T-cell (primary cell): ENCODE measurements around the gene ASPN. TPM values are rescaled to one million over a fixed set of nuclear protein-coding genes. Genes with fewer than 3 reads are reported as not detected.

Experiments used
- ATAC-seq, 4 experiments: fragments of 200-7000 bp in 3 of 4; fragments of 150-1000 bp in 1 of 4; cut with Tn5 transposase; replicated peaks in 1 of 4; 1 replicate in 3 of 4; 2 replicates in 1 of 4; pipeline ENCODE4 v1.10.0; 2021; ENCODE audit warnings: moderate library complexity in 3 of 4, mild to moderate bottlenecking in 2 of 4, moderate number of reproducible peaks in 1 of 4
- CTCF ChIA-PET, 2 donors: fragments of 300-600 bp; sonication (Branson Sonifier 250); formaldehyde crosslinking; loops; one replicate each; lab custom pipeline; 2022; ENCODE audit warnings: antibody characterized with exemption in 2 of 2; lab: Charles Lee
- POLR2A ChIA-PET, 2 donors: fragments of 300-600 bp; sonication (Branson Sonifier 250); formaldehyde crosslinking; loops; one replicate each; lab custom pipeline; 2022; ENCODE audit warnings: antibody characterized with exemption in 2 of 2; lab: Charles Lee
- DNase-seq, 35 experiments: peaks; one replicate each; pipeline versions ENCODE4 v3.0.0 to v3.0.0-alpha.2; 2013 to 2023
- H3K27ac ChIP-seq: one replicate; pipeline ENCODE4 v1.5.1; 2013; ENCODE audit warnings: low read length
- H3K27me3 ChIP-seq, 2 experiments: replicated peaks in 1 of 2; 1 replicate in 1 of 2; 2 replicates in 1 of 2; pipeline versions ENCODE4 v1.6.1 to v1.7.0; 2013; ENCODE audit warnings: low read length in 1 of 2, mixed read lengths in 1 of 2; ENCODE audit not compliant: control insufficient read depth in 2 of 2, insufficient read depth in 2 of 2; ENCODE audit errors: extremely low read depth in 1 of 2
- H3K36me3 ChIP-seq, 2 donors: 1 replicate in 1 of 2; 2 replicates in 1 of 2; pipeline versions ENCODE4 v1.6.1 to v1.7.0; 2013; ENCODE audit warnings: low read length in 1 of 2; ENCODE audit not compliant: control insufficient read depth in 2 of 2, insufficient read depth in 1 of 2; ENCODE audit errors: extremely low read depth in 1 of 2
- H3K4me1 ChIP-seq, 2 experiments: 1 replicate in 1 of 2; 2 replicates in 1 of 2; pipeline versions ENCODE4 v1.6.1 to v1.7.0; 2013; ENCODE audit warnings: low read length in 2 of 2, mixed read lengths in 1 of 2; ENCODE audit not compliant: insufficient read depth in 2 of 2, control insufficient read depth in 1 of 2; ENCODE audit errors: extremely low read depth in 1 of 2
- H3K4me3 ChIP-seq, 2 donors: 1 replicate in 1 of 2; 2 replicates in 1 of 2; pipeline versions ENCODE4 v1.5.1 to v1.7.0; 2013; ENCODE audit warnings: mild to moderate bottlenecking in 2 of 2, low read length in 1 of 2, moderate library complexity in 1 of 2; ENCODE audit not compliant: control insufficient read depth in 1 of 2; ENCODE audit errors: extremely low read depth in 1 of 2
- H3K9me3 ChIP-seq: 2 replicates; pipeline ENCODE4 v1.7.0; 2013
- H3K27ac Mint-ChIP-seq, 2 donors: one replicate each; pipeline ENCODE4 v1.8.0; 2020 to 2021; ENCODE audit warnings: mild to moderate bottlenecking in 2 of 2, mixed read lengths in 2 of 2
- H3K27me3 Mint-ChIP-seq, 2 donors: one replicate each; pipeline ENCODE4 v1.8.0; 2021 to 2022; ENCODE audit warnings: mixed read lengths in 2 of 2
- H3K36me3 Mint-ChIP-seq: one replicate; pipeline ENCODE4 v1.8.0; 2021; ENCODE audit warnings: mixed read lengths
- H3K4me1 Mint-ChIP-seq, 3 donors: one replicate each; pipeline ENCODE4 v1.8.0; 2020 to 2022; ENCODE audit warnings: mixed read lengths in 3 of 3, mild to moderate bottlenecking in 1 of 3
- H3K4me3 Mint-ChIP-seq, 3 donors: one replicate each; pipeline ENCODE4 v1.8.0; 2020 to 2022; ENCODE audit warnings: mild to moderate bottlenecking in 3 of 3, mixed read lengths in 3 of 3, moderate library complexity in 3 of 3
- H3K9me3 Mint-ChIP-seq, 3 donors: one replicate each; pipeline ENCODE4 v1.8.0; 2020 to 2022; ENCODE audit warnings: mixed read lengths in 3 of 3
- WGBS: methylation state at CpG from one replicate; pipeline ENCODE4 v1.1.5; 2013; ENCODE audit warnings: missing lambda C conversion rate; ENCODE audit not compliant: insufficient coverage; 5-methylcytosine and 5-hydroxymethylcytosine counted together
- total RNA-seq, 35 experiments: library from RNA in 6 of 35; stranded (reverse) in 6 of 35; fragments of 120-200 nt in 1 of 35; gene quantifications; one replicate each; pipeline versions ENCODE4 v1.2.1 to v1.2.4 and lab custom pipeline; 2013 to 2026

ASPN gene
- total RNA-seq, 5 donors from 2014 or later (not counting 1 experiment from before 2014, with no cell fraction given) = not detected

DNA sequence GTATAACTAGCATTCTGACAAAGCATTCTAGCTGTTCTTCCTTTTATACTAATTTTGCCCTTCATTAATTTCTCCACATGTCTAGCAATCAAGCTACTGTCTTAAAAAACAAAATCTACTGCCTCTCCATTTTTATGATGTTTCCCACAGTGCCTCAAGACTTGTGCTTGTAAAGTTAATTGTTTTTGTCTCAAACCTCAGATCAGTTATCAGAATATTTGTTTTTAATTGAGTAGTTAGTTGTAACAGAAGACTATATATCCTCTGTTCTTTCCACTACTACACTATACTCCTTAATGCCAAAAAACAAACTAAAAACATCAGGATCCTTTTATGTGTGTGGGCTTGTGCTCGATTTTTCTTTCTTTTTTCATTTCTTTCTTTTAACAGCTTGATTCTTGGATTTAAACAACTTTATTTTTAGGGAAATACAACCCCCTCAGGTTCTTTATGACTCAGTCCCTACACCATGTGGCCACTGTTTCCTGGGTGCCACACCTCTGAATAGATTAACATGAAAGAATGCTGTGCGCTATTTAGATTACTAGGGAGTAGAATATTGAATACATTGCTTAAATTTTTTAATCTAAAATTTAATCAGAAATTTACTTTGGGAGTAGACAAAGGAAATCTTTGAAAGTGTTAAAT is 1.2 kb downstream of the ASPN start:
- H3K27me3 ChIP-seq = no peaks in the 10 kb centered on the region
- no peak overlapping the region for H3K4me3 Mint-ChIP-seq
- H3K9me3 ChIP-seq = no peaks in the 10 kb centered on the region
- peaks cover 4 to 6% (median 5%) of the 10 kb centered on the region in 3 donors for H3K4me1 Mint-ChIP-seq
- no peak for DNase-seq
- no CpG with 5 or more reads among the region's 2 CpGs for WGBS
- H3K9me3 Mint-ChIP-seq = no peaks in the 10 kb centered on the region
- ATAC-seq = peak in 1 of 4 experiments; percentile 36
- ChIA-PET POLR2A (no interaction called here), CTCF (no interaction called here)
- no peaks in the 10 kb centered on the region for H3K36me3 ChIP-seq
- no peak overlapping the region for H3K4me3 ChIP-seq
- no peak overlapping the region for H3K27ac ChIP-seq
- no peaks in the 10 kb centered on the region for H3K4me1 ChIP-seq
- H3K36me3 Mint-ChIP-seq = no peaks in the 10 kb centered on the region
- H3K27ac Mint-ChIP-seq = no peak overlapping the region
- H3K27me3 Mint-ChIP-seq = no peaks in the 10 kb centered on the region

DNA sequence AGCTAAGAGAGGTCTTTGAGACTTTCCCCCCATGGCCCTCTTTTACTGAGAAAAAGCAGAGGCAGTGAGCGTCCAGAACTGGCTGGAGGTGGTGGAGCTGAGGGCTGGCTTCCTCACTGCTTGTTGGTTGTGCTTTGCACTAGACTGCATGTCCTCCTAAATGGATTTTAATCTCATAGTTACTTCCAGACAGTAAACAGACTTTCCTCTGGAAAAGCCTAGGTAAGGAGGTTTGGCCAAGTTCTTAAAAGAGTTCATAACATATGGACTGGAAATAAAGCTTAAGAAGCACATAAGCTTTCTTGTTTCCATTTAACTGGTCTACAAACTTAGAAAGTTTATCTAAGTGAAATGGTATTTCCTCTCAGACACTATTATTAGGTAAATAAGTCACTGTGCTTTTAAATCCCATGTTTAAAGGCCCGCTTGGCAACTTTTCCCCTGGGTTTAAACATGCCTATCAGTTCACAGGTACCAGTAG is 2.0 kb downstream of the ASPN start:
- H3K9me3 ChIP-seq = no peaks in the 10 kb centered on the region
- H3K27ac ChIP-seq = no peak overlapping the region
- no peaks in the 10 kb centered on the region for H3K36me3 ChIP-seq
- no CpG with 5 or more reads among the region's 2 CpGs for WGBS
- H3K4me1 ChIP-seq = no peaks in the 10 kb centered on the region
- ChIA-PET CTCF (no interaction called here), POLR2A (no interaction called here)
- H3K27me3 ChIP-seq = no peaks in the 10 kb centered on the region
- no peak overlapping the region for H3K27ac Mint-ChIP-seq
- H3K27me3 Mint-ChIP-seq = no peaks in the 10 kb centered on the region
- ATAC-seq = no peak
- H3K4me3 Mint-ChIP-seq = no peak overlapping the region
- H3K4me3 ChIP-seq = no peak overlapping the region
- H3K4me1 Mint-ChIP-seq = peaks cover 4 to 6% (median 5%) of the 10 kb centered on the region in 3 donors
- H3K9me3 Mint-ChIP-seq = no peaks in the 10 kb centered on the region
- no peaks in the 10 kb centered on the region for H3K36me3 Mint-ChIP-seq
- DNase-seq = no peak

DNA sequence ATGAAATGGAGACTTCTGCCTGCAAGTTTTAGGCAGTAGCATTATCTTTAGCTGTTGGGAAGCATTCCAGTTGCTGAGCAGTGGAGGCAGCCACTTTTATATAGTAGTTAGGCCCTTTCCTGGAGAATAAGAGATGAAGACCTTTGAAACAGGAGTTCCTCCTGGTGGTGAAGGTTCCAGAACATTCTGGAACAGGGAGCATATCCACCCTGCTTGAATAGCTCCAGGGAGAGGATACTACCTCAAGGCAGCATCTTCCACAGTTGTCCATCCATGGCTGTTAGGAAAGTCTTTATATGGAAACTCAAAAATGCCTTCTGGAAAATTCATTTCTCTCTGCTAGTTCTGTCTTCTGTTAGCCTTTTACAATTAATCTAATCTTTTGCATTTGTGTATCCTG is 3.0 kb downstream of the ASPN start:
- H3K4me3 ChIP-seq = no peak overlapping the region
- H3K27me3 Mint-ChIP-seq = no peaks in the 10 kb centered on the region
- H3K27me3 ChIP-seq = no peaks in the 10 kb centered on the region
- no peak overlapping the region for H3K4me3 Mint-ChIP-seq
- H3K36me3 ChIP-seq = no peaks in the 10 kb centered on the region
- no peak overlapping the region for H3K27ac ChIP-seq
- DNase-seq (no peak), ATAC-seq (no peak)
- ChIA-PET CTCF (no interaction called here), POLR2A (no interaction called here)
- H3K9me3 ChIP-seq = no peaks in the 10 kb centered on the region
- no peaks in the 10 kb centered on the region for H3K4me1 ChIP-seq
- H3K27ac Mint-ChIP-seq = no peak overlapping the region
- peaks cover 4 to 6% (median 5%) of the 10 kb centered on the region in 3 donors for H3K4me1 Mint-ChIP-seq
- H3K36me3 Mint-ChIP-seq = no peaks in the 10 kb centered on the region
- H3K9me3 Mint-ChIP-seq = no peaks in the 10 kb centered on the region

GRCh38 chr9:92478783-92479182 is 3.5 kb downstream of the ASPN start:
- Histone ChIP-seq H3K9me3 (no peaks in the 10 kb centered on the region), H3K27ac (no peak overlapping the region), H3K4me3 (no peak overlapping the region), H3K36me3 (no peaks in the 10 kb centered on the region), H3K4me1 (no peaks in the 10 kb centered on the region), H3K27me3 (no peaks in the 10 kb centered on the region)
- Mint-ChIP-seq H3K36me3 (no peaks in the 10 kb centered on the region), H3K4me1 (peaks cover 4 to 6% (median 5%) of the 10 kb centered on the region in 3 donors), H3K27ac (no peak overlapping the region), H3K4me3 (no peak overlapping the region), H3K27me3 (no peaks in the 10 kb centered on the region), H3K9me3 (no peaks in the 10 kb centered on the region)
- CTCF ChIA-PET = no interaction called here
- ATAC-seq = no peak
- WGBS = 100% methylated on average over 6 of the region's 7 CpGs
- no peak for DNase-seq
- POLR2A ChIA-PET = no interaction called here

DNA sequence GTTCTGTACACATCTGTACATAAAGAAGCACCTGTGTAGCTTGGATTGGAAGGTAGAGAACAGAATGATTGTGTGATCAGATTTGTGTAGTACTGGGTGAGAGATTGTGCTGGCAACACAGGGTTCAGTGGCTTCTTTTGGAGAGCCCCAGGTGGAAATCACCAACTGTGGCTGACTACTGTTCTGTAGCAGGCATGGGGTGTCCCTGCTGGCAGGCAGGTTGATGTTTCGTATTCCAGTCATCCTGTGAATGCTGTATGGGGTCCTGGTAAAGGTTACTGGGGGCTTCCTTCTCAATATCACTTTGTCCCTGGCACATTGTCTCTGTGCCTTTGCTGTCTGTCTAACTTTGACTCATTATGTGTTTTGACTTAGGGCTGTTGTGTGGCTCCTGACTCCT is 5.3 kb downstream of the ASPN start:
- no peaks in the 10 kb centered on the region for H3K9me3 Mint-ChIP-seq
- no CpG with 5 or more reads among the region's 1 CpG for WGBS
- no peaks in the 10 kb centered on the region for H3K27me3 Mint-ChIP-seq
- peaks cover 4 to 6% (median 5%) of the 10 kb centered on the region in 3 donors for H3K4me1 Mint-ChIP-seq
- no peaks in the 10 kb centered on the region for H3K36me3 Mint-ChIP-seq
- no peaks in the 10 kb centered on the region for H3K27me3 ChIP-seq
- no peak overlapping the region for H3K27ac Mint-ChIP-seq
- no peak for ATAC-seq
- no peak overlapping the region for H3K4me3 Mint-ChIP-seq
- H3K9me3 ChIP-seq = no peaks in the 10 kb centered on the region
- ChIA-PET POLR2A (no interaction called here), CTCF (no interaction called here)
- H3K36me3 ChIP-seq = no peaks in the 10 kb centered on the region
- H3K27ac ChIP-seq = no peak overlapping the region
- H3K4me3 ChIP-seq = no peak overlapping the region
- no peak for DNase-seq
- H3K4me1 ChIP-seq = no peaks in the 10 kb centered on the region

DNA sequence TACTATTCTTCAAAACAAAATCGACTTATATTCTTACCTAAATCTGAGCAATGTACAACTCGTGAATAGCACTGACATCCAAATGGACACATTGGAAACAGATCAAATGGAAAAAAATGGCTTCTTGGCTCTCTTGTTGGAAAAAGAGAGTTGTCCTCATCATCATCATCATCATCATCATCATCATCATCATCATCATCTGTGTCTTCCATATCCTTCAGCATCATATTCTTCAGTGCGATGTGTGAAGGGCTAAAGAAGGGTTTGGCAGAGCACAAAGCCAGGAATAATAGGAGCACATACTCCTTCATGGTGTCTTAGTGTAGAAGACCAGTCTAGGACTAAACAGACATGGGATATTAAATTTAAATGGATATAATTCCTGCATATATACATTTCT is 7.7 kb downstream of the ASPN start:
- Mint-ChIP-seq H3K9me3 (no peaks in the 10 kb centered on the region), H3K27ac (no peak overlapping the region), H3K4me1 (no peaks in the 10 kb centered on the region), H3K27me3 (no peaks in the 10 kb centered on the region), H3K36me3 (no peaks in the 10 kb centered on the region), H3K4me3 (no peak overlapping the region)
- no peak for DNase-seq
- ATAC-seq = no peak
- H3K9me3 ChIP-seq = no peaks in the 10 kb centered on the region
- no CpG with 5 or more reads among the region's 3 CpGs for WGBS
- no peak overlapping the region for H3K4me3 ChIP-seq
- H3K27me3 ChIP-seq = no peaks in the 10 kb centered on the region
- H3K4me1 ChIP-seq = no peaks in the 10 kb centered on the region
- POLR2A ChIA-PET = no interaction called here
- CTCF ChIA-PET = no interaction called here
- H3K36me3 ChIP-seq = no peaks in the 10 kb centered on the region
- H3K27ac ChIP-seq = no peak overlapping the region
